Lower leg skin (tissue), 4 donors: Measurements from ENCODE around the gene FARP1. TPM values are rescaled to one million over a fixed set of nuclear protein-coding genes. Genes with fewer than 3 reads are reported as not detected.

ENCODE experiments used
- DNase-seq, 2 donors: peaks; one replicate each; pipeline ENCODE4 v3.0.0-alpha.2; 2019; ENCODE audit warnings: low spot score in 2 of 2
- H3K4me3 ChIP-seq: fragments of 200-600 bp; sonication (generic); 2 replicates; pipeline ENCODE4 v1.5.1; 2017; ENCODE audit warnings: mild to moderate bottlenecking, low read depth; ENCODE audit not compliant: poor library complexity, severe bottlenecking
- POLR2A ChIP-seq, 2 donors: fragments of 450-650 bp; IDR thresholded peaks; one replicate each; pipeline ENCODE4 v1.6.1; 2016 to 2017; ENCODE audit warnings: antibody characterized with exemption in 2 of 2, mild to moderate bottlenecking in 1 of 2, moderate library complexity in 1 of 2
- WGBS, 2 donors: methylation state at CpG; one replicate each; pipeline ENCODE4 v1.1.5; 2018; 5-methylcytosine and 5-hydroxymethylcytosine counted together
- intact Hi-C: fragments of 100-400 bp; cut with DNase I; formaldehyde crosslinking; loops from one replicate; pipeline ENCODE4 v1.15.0; 2023; ENCODE audit warnings: low total_unique reads
- total RNA-seq, 4 donors: library from RNA; depleted of rRNA; stranded (reverse); fragments of >200 nt; gene quantifications; one replicate each; pipeline ENCODE4 v1.1.0, GENCODE V29; 2016
- TF ChIP-seq, protein P1 (sequence below), 3 donors: fragments of 450-650 bp; IDR thresholded peaks; one replicate each; pipeline ENCODE4 v1.5.1; 2016; ENCODE audit warnings: antibody characterized with exemption in 3 of 3, mild to moderate bottlenecking in 3 of 3, moderate library complexity in 2 of 3

The FARP1 gene
- total RNA-seq, 4 donors from 2014 or later = 4.9 to 26.2 (median 13.3) TPM

- intact Hi-C loops = no loop called here
- DNase-seq = no peak
- H3K4me3 ChIP-seq = no peak overlapping the region
- 91 to 92% methylated on average over 6 of the region's 6 CpGs for WGBS, 2 donors
- TF ChIP-seq, protein P1, sequence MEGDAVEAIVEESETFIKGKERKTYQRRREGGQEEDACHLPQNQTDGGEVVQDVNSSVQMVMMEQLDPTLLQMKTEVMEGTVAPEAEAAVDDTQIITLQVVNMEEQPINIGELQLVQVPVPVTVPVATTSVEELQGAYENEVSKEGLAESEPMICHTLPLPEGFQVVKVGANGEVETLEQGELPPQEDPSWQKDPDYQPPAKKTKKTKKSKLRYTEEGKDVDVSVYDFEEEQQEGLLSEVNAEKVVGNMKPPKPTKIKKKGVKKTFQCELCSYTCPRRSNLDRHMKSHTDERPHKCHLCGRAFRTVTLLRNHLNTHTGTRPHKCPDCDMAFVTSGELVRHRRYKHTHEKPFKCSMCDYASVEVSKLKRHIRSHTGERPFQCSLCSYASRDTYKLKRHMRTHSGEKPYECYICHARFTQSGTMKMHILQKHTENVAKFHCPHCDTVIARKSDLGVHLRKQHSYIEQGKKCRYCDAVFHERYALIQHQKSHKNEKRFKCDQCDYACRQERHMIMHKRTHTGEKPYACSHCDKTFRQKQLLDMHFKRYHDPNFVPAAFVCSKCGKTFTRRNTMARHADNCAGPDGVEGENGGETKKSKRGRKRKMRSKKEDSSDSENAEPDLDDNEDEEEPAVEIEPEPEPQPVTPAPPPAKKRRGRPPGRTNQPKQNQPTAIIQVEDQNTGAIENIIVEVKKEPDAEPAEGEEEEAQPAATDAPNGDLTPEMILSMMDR (IDR thresholded peaks at IDR 0.05) = no peak
- TF ChIP-seq POLR2A (IDR thresholded peaks at IDR 0.05) = no peak
Observed at GRCh38 chr13:98278068-98278724, 135.3 kb downstream of the FARP1 start.

GRCh38 chr13:98279473-98280175, 136.7 kb downstream of the FARP1 start:
- WGBS, 2 donors = 76 to 82% methylated on average over 13 of the region's 13 CpGs
- no peak for TF ChIP-seq POLR2A (IDR thresholded peaks at IDR 0.05)
- DNase-seq = no peak
- H3K4me3 ChIP-seq = no peak overlapping the region
- intact Hi-C loops = no loop called here

- intact Hi-C loops = no loop called here
- TF ChIP-seq, protein P1 (IDR thresholded peaks at IDR 0.05) = no peak
- TF ChIP-seq POLR2A (IDR thresholded peaks at IDR 0.05) = no peak
- WGBS, 2 donors = 57 to 76% methylated on average over 10 of the region's 10 CpGs
- H3K4me3 ChIP-seq = no peak overlapping the region
- DNase-seq = no peak
Observed at GRCh38 chr13:98280176-98280510, 137.2 kb downstream of the FARP1 start.

- DNase-seq = no peak
- 58 to 66% methylated on average over 4 of the region's 4 CpGs for WGBS, 2 donors
- TF ChIP-seq POLR2A (IDR thresholded peaks at IDR 0.05) = no peak
- TF ChIP-seq, protein P1 (IDR thresholded peaks at IDR 0.05) = no peak
- intact Hi-C loops = no loop called here
- H3K4me3 ChIP-seq = no peak overlapping the region
Observed at GRCh38 chr13:98284679-98285078, 141.8 kb downstream of the FARP1 start.

DNA sequence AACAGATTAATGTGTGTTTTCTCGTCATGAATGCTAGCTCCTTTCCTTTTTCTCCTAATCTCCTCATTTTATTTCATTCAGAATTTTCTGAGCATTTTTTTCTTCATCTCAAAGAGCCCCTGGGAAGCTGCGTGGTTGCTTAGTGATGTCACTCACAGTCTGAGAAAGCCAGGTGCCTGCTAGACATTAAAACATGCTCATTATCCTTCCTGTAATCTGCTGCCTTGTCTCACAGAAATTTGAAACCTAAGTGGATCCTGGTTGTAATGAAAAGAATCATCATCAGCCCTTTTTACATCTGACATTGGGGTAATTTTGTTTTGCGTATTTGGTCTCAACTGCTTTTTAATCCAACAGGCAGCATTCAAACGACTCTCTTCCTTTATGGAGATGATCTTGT, 142.4 kb downstream of the FARP1 start:
- WGBS, 2 donors = 69 to 70% methylated on average over 4 of the region's 4 CpGs
- no peak overlapping the region for H3K4me3 ChIP-seq
- no peak for TF ChIP-seq POLR2A (IDR thresholded peaks at IDR 0.05)
- TF ChIP-seq, protein P1 (IDR thresholded peaks at IDR 0.05) = no peak
- DNase-seq = no peak
- intact Hi-C loops = no loop called here

GRCh38 chr13:98285852-98286594, 143.1 kb downstream of the FARP1 start:
- intact Hi-C loops = no loop called here
- WGBS, 2 donors = 88% methylated on average over 12 of the region's 12 CpGs

More at GRCh38 chr13:98285852-98286594, 143.1 kb downstream of the FARP1 start:
- no peak for DNase-seq
- no peak overlapping the region for H3K4me3 ChIP-seq
- TF ChIP-seq, protein P1 (IDR thresholded peaks at IDR 0.05) = no peak
- TF ChIP-seq POLR2A (IDR thresholded peaks at IDR 0.05) = no peak
